Effector memory CD4-positive, alpha-beta T cell (primary cell): Measurements from ENCODE around the gene PMEPA1.

Experiments
- DNase-seq, 3 donors: peaks; one replicate each; pipeline ENCODE4 v3.0.0-alpha.2; 2020
- H3K27ac ChIP-seq: 2 replicates; pipeline ENCODE4 v1.7.0; 2013; ENCODE audit warnings: mild to moderate bottlenecking, low read length, moderate library complexity; ENCODE audit not compliant: insufficient read depth, poor library complexity, severe bottlenecking
- H3K27me3 ChIP-seq: replicated peaks from 2 replicates; pipeline ENCODE4 v1.7.0; 2013; ENCODE audit warnings: mild to moderate bottlenecking, low read length; ENCODE audit not compliant: insufficient read depth, control insufficient read depth, poor library complexity, severe bottlenecking
- H3K36me3 ChIP-seq: 2 replicates; pipeline ENCODE4 v1.7.0; 2013; ENCODE audit warnings: mild to moderate bottlenecking, low read length, moderate library complexity; ENCODE audit not compliant: control insufficient read depth, insufficient read depth
- H3K4me1 ChIP-seq: 2 replicates; pipeline ENCODE4 v1.7.0; 2013; ENCODE audit warnings: low read length, mild to moderate bottlenecking; ENCODE audit not compliant: control insufficient read depth, insufficient read depth, poor library complexity, severe bottlenecking
- H3K4me3 ChIP-seq: 2 replicates; pipeline ENCODE4 v1.7.0; 2013; ENCODE audit warnings: low read length, low read depth, mild to moderate bottlenecking; ENCODE audit not compliant: insufficient read depth, poor library complexity, severe bottlenecking
- H3K9me3 ChIP-seq: 2 replicates; pipeline ENCODE4 v1.7.0; 2013; ENCODE audit warnings: mild to moderate bottlenecking, low read length, moderate library complexity; ENCODE audit not compliant: control insufficient read depth

The PMEPA1 gene

DNA sequence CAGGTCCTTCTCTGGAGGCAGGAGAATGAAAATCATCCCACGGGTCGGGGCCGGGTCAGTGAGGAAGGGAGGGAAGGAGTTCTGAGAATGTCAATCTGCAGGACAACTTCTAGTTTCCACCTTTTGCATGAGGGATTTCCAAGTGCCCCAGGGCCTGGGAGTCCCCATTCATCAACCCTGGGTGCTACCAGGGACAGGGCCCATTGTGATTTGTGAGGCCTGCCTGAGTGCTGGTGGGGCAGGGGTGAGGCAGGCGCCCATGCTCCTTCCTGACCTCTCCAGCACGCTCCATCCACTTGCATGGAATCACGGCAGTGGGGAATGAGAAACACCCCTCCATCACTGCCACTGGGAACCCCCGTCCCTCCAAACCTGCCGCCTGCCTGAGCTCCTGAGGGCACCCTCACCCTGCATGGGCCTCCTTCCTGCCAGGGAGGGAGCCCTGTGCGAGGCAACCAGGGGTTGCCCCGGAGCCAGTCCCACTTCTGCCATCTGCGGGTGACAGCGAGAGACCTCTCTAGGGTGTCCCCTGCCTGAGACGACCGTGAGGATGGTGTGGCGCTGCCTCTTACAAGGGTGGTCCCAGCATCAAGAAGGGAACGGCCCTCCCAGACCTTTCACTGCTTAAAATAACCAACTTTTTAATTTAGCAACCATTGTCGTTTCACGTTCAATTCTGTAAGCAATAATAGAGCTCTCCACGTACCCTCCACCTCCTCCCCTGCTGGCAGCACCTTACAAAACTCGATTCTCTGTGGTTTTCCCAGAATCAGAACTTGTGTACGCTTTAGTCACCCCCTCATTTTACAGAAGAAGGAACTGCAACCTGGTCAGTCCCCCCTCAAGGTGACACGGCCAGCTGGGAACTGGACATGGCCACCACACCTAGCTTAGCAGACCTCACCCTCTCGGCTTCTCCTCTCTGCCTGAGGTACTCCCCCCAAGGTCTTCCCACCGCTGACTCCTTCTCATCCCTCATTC lies 28.6 kb downstream of the PMEPA1 start:
- Histone ChIP-seq H3K27me3 (no peaks in the 10 kb centered on the region), H3K9me3 (no peaks in the 10 kb centered on the region), H3K27ac (no peak overlapping the region), H3K36me3 (no peaks in the 10 kb centered on the region), H3K4me1 (no peaks in the 10 kb centered on the region), H3K4me3 (no peak overlapping the region)
- DNase-seq: peak in 1 of 3 donors; percentile 13

DNA sequence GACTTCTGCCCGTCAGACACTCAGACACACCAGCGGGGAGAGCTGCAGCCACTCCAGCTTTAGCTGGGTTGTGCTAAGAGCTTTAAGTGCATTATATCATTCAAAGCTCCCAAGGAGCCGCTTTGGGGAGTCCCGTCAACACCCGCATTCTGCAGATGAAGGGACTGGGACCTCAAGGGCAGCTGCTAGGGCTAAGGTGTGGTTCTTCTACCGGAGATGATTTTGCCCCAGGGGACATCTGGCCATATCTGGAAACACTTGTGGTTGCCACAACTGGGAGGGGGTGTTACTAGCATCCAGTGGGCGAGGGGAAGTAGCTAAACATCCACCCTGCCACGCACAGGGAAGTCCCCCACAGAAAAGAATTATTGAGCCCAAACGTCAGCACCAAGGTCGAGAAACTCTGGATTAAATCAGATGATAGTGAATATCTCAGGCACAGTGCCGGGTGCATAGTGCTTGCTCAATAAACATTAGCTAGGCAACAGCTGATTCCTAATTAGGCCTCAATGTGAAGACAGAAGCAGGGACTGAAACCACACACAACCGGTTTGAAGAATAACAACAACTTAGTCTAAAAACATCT lies 29.6 kb downstream of the PMEPA1 start:
- H3K36me3 ChIP-seq: no peaks in the 10 kb centered on the region
- H3K4me3 ChIP-seq: no peak overlapping the region
- H3K27me3 ChIP-seq: no peaks in the 10 kb centered on the region
- DNase-seq: no peak
- H3K4me1 ChIP-seq: no peaks in the 10 kb centered on the region
- H3K9me3 ChIP-seq: no peaks in the 10 kb centered on the region
- H3K27ac ChIP-seq: no peak overlapping the region

DNA sequence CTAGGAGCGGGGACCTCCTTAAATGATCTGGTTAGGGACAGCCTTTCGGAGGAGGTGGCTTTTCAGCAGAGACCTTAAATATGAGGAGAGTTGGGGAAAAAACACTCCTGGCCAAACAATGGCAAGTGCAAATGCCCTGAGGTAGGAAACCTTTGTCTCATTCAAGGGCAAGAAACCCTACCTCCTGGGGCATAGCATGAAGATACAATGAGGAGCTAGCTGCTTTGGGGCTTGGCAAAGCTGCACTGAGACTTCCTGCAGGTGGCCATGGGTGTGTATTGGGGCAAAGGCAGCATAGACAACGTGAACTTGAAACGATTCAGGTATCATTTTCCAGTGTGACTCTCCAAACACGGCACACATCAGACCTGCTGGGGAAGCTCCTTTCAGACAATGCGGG lies 30.7 kb downstream of the PMEPA1 start:
- Histone ChIP-seq H3K9me3 (no peaks in the 10 kb centered on the region), H3K4me3 (no peak overlapping the region), H3K27me3 (no peaks in the 10 kb centered on the region), H3K27ac (no peak overlapping the region), H3K4me1 (no peaks in the 10 kb centered on the region), H3K36me3 (no peaks in the 10 kb centered on the region)
- DNase-seq: no peak

DNA sequence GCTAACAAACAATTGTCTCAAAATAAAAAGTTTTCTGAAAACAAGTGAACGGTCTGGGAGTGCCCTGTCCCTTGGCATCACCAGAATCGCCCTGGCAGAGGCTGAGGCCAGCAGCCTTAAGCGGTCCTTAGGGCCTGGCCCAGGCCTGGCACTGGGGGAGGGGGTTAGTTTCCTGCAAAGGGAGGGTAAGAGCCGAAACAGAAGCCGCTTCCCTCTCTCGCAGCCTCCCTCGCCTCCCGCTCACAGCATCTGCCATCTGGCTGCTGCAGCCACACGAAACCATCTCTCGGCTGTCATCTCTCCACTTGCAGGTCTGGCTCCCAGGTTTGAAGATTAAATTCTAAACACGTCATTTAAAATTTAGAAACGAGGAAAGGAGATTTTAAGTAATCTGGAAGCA lies 31.5 kb downstream of the PMEPA1 start:
- no peaks in the 10 kb centered on the region for H3K4me1 ChIP-seq
- no peak overlapping the region for H3K27ac ChIP-seq

DNA sequence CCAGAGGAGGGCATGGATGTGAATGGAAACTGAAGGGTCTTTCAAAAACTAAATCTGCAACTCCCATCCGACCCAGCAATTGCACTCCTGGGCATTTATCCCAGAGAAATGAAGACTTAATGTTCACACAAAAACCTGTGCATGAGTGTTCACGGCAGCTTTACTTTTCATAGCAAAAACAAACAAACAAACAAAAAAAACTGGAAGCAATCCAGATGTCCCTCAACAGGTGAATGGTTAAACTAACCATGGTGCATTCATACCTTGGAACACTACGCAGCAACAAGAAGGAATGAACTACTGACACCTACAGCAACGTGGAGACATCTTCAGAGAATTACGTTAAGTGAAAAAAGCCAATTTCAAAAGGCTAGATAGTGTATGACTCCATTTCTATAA lies 32.2 kb downstream of the PMEPA1 start:
- Histone ChIP-seq H3K4me1 (no peaks in the 10 kb centered on the region), H3K9me3 (no peaks in the 10 kb centered on the region), H3K36me3 (no peaks in the 10 kb centered on the region), H3K4me3 (no peak overlapping the region), H3K27me3 (no peaks in the 10 kb centered on the region), H3K27ac (no peak overlapping the region)
- no peak for DNase-seq

More for the DNA sequence above, 31.5 kb downstream of the PMEPA1 start:
- DNase-seq: no peak
- H3K4me3 ChIP-seq: no peak overlapping the region
- no peaks in the 10 kb centered on the region for H3K9me3 ChIP-seq
- H3K36me3 ChIP-seq: no peaks in the 10 kb centered on the region
- H3K27me3 ChIP-seq: no peaks in the 10 kb centered on the region

DNA sequence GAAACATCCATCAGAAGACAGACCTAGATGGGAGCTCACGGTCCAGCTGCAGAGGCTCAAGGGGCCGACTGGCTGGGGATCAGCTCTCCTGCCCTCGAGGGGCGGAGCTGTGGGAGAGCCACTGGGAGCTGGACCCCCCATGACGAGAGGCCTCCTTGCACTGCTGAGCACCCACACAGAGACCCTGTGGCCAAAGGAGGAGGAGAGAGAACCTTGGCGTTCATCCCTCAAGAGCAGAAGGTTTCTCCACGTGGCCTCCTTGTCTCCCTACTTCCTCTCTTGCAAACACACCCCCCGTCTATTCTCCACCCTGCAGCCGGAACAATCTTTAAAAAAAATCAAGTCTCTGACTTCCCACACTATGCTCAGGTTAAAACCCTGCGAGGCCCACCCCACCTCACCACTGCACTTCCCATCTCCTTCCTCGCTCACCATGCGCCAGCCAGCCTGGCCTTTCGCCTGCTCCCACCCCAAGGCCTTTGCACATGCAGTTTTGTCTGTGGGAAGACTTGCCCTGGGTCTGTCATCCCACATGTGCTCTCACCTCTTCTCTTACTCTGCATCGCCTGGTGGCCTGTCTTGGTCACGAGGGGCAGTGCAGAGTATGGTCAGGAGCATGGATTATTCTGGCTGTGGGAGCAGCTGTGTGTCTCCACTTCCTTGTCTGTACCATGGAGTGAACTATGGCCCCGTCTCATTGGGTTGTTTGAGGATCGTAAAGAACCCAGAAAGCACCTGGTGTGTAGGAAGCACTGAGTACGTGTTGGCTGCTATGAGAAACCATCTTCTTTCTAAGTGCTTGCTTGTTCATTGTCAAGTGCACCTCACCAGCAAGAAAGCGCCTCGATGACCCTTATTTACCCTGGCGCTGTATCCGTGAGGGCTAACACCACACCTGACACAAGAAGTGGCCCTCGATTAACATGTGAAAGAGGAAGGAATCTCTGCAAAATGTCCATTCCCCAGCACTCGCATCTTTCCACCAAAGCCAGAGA lies 32.9 kb downstream of the PMEPA1 start:
- DNase-seq: no peak
- Histone ChIP-seq H3K4me3 (no peak overlapping the region), H3K4me1 (no peaks in the 10 kb centered on the region), H3K36me3 (no peaks in the 10 kb centered on the region), H3K27ac (no peak overlapping the region), H3K9me3 (no peaks in the 10 kb centered on the region), H3K27me3 (no peaks in the 10 kb centered on the region)

DNA sequence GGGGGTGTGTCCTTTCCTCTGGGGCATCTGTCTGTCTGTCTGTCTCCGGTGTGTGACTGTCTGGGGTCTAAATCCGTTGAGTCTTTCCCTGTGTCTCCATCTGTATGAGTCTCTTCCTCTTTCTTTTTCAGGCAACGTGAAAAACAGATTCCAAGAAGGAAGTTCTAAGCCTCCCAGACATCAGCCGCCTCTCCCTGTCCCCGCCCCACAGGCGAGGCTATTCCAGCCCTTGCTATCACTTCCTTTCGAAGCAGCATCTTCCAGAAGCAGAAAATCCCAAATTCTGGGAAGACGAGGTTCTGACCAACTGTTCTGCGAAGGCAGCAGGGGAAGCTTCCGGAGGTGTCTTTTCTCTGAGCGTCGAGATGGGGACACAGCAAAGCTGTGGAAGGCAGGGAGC lies 34.0 kb downstream of the PMEPA1 start:
- H3K9me3 ChIP-seq: no peaks in the 10 kb centered on the region
- no peaks in the 10 kb centered on the region for H3K4me1 ChIP-seq
- no peaks in the 10 kb centered on the region for H3K36me3 ChIP-seq
- H3K4me3 ChIP-seq: no peak overlapping the region
- DNase-seq: no peak
- no peaks in the 10 kb centered on the region for H3K27me3 ChIP-seq
- H3K27ac ChIP-seq: no peak overlapping the region

DNA sequence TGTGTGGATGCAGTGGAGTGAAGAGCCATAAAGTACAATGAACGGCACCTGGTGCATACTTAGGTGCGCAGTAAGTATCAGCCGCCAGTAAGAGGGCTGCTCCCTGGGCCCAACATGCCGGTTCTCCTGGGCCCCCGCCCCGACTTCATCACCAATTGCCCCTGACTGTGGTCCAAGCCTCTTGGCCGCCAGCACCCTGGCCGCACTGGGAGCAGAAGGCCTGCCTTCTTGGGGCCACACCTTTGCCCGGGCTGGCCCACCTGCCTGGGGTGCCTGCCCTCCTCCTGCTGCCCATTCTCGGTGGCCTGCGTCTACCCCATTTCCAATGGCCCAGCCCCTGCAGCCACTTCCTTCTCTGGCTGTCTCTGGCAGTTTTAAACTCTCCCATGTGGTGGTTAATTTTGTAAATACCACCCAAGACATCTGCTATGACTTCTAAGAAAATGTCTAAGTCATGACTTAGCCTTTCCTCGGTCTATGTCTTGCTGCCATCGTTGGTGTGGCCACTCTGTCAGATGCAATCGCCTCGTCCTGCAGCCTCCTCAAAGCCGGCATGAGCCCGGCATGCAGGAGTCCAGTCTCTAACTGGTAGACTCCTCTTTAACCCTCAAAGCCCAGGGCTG lies 36.8 kb downstream of the PMEPA1 start:
- H3K4me1 ChIP-seq: no peaks in the 10 kb centered on the region
- no peaks in the 10 kb centered on the region for H3K27me3 ChIP-seq
- no peaks in the 10 kb centered on the region for H3K36me3 ChIP-seq
- no peaks in the 10 kb centered on the region for H3K9me3 ChIP-seq
- DNase-seq: no peak
- no peak overlapping the region for H3K27ac ChIP-seq
- H3K4me3 ChIP-seq: no peak overlapping the region

DNA sequence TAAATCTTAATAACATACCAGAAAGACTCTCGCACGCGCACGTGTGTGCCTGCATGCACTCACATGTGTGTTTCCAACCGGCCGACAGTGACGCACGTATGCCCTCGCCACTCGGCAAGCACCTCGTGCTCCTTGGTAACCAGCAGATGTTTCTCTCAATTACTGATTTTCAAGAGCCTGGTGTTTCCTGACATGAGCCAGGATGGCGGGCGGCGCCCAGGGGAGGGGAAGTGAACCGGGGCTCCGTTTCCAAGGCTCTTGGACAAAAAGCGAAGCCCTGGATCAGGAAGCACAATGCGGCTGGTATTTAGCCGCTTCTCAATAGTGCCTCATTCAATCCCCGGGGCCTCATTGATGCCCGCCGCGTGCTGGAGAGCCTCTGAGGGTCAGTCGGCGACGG lies 37.7 kb downstream of the PMEPA1 start:
- DNase-seq: no peak
- H3K27me3 ChIP-seq: no peaks in the 10 kb centered on the region

More for the DNA sequence above, 37.7 kb downstream of the PMEPA1 start:
- H3K9me3 ChIP-seq: no peaks in the 10 kb centered on the region
- no peaks in the 10 kb centered on the region for H3K4me1 ChIP-seq
- H3K36me3 ChIP-seq: no peaks in the 10 kb centered on the region
- H3K27ac ChIP-seq: no peak overlapping the region
- H3K4me3 ChIP-seq: no peak overlapping the region
